Measurements from ENCODE around the gene AMTN.

The AMTN gene

GRCh38 chr4:70564033-70564432 is 45.7 kb downstream of the AMTN start:
- DNase-seq, result no peak

GRCh38 chr4:70570796-70571195 is 52.4 kb downstream of the AMTN start:
- no peak for DNase-seq

GRCh38 chr4:70571772-70572171 is 53.4 kb downstream of the AMTN start:
- no peak for DNase-seq

- no peak for DNase-seq
Observed at GRCh38 chr4:70575964-70576363, 57.6 kb downstream of the AMTN start.

- no peak for DNase-seq
Observed at GRCh38 chr4:70577220-70577927, 59.0 kb downstream of the AMTN start.

GRCh38 chr4:70581980-70582379 is 63.6 kb downstream of the AMTN start:
- DNase-seq, result no peak
